Muscle layer of colon (tissue), 2 donors: ENCODE results near the gene FXYD5.

Experiments used
- H3K27ac ChIP-seq: one replicate; pipeline ENCODE4 v1.7.0; 2013; ENCODE audit warnings: low read depth, mild to moderate bottlenecking, low read length, moderate library complexity
- H3K27me3 ChIP-seq, 2 donors: one replicate each; pipeline ENCODE4 v1.7.0; 2013; ENCODE audit warnings: low read length in 2 of 2, mild to moderate bottlenecking in 2 of 2; ENCODE audit not compliant: insufficient read depth in 2 of 2, control insufficient read depth in 1 of 2
- H3K36me3 ChIP-seq: one replicate; pipeline ENCODE4 v1.7.0; 2013; ENCODE audit warnings: mild to moderate bottlenecking, low read length; ENCODE audit not compliant: insufficient read depth
- H3K4me1 ChIP-seq: one replicate; pipeline ENCODE4 v1.7.0; 2013; ENCODE audit warnings: mild to moderate bottlenecking, low read length; ENCODE audit not compliant: insufficient read depth
- H3K4me3 ChIP-seq, 2 donors: one replicate each; pipeline ENCODE4 v1.7.0; 2013; ENCODE audit warnings: low read length in 2 of 2, low read depth in 1 of 2, mild to moderate bottlenecking in 1 of 2, moderate library complexity in 1 of 2
- H3K9ac ChIP-seq: one replicate; pipeline ENCODE4 v1.7.0; 2013; ENCODE audit warnings: low read length
- H3K9me3 ChIP-seq: one replicate; pipeline ENCODE4 v1.7.0; 2013; ENCODE audit warnings: mild to moderate bottlenecking, low read length
- donor health status: abdominal sarcoma.
- donor health status: Adenocarcinoma of cecum.

The FXYD5 gene

DNA sequence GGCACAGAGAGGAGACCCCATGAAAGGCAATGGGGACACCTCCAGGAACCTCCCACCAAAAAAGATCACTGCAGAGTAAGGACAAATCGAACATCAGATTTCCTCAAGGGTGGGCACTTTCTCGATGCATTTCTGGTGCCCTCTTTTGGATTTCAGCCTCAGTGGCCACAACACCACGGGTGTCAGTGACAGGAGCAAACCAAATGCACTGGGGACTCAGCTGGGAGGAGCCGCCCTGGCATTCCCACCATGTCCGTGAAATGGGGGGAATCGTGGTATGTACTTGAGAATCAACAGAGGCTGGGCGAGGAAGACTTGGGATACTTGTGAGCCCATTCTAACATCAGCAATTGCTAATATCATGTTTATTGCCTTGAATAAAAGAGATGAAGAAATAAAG, 57.7 kb downstream of the FXYD5 start:
- H3K36me3 ChIP-seq: no peaks in the 10 kb centered on the region
- H3K9me3 ChIP-seq: no peaks in the 10 kb centered on the region
- H3K4me1 ChIP-seq: peaks cover 6% of the 10 kb centered on the region
- H3K9ac ChIP-seq: no peak overlapping the region
- no peak overlapping the region for H3K4me3 ChIP-seq
- no peaks in the 10 kb centered on the region for H3K27me3 ChIP-seq
- H3K27ac ChIP-seq: no peak overlapping the region

DNA sequence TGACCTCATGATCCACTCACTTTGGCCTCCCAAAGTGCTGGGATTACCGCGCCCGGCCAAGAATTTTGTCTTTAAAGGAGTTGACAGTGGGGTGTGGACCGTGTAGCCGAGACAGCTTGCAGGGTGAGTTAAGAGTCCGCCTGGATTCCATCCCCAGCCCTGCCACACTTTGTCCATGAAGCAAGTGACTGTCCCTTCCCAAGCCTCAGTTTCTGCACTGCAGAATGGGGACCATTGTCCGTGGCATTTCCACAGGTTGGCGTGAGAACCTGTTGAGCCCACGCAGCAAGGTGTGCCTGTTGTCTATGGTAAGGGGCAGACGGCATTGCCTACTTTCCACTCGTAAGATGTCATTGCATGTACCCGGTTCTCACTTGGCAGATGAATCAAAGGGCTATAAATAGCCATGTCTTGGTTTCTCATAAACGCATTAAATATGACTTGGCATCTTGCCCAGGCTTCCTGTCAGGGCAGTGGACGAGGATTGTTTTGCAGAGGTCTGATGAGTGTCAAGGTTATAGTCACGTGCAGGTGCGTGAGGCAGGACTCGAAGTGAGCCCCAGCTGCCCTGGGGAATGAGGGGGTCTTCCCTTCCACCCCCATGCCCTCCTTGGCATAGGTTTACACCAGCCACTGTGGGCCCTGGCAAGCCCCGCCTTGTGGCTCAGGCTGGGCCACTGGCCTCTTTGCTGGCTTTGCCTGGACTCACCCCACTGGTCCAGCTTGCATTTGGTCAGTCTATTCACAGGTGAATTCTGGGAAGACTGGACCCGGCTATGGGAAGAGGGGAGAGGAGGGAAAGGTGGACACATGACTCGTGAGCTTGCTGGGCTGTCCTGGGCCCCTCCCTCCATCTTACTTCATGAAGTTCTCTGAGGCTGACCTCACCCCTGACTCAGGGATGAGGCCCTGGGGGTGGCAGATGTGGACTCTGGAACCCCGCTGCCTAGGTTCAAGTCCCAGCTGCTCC, 59.4 kb downstream of the FXYD5 start:
- H3K27me3 ChIP-seq: no peaks in the 10 kb centered on the region
- no peak overlapping the region for H3K9ac ChIP-seq
- no peaks in the 10 kb centered on the region for H3K9me3 ChIP-seq
- H3K36me3 ChIP-seq: no peaks in the 10 kb centered on the region
- H3K27ac ChIP-seq: no peak overlapping the region
- peaks cover 6% of the 10 kb centered on the region for H3K4me1 ChIP-seq
- no peak overlapping the region for H3K4me3 ChIP-seq

DNA sequence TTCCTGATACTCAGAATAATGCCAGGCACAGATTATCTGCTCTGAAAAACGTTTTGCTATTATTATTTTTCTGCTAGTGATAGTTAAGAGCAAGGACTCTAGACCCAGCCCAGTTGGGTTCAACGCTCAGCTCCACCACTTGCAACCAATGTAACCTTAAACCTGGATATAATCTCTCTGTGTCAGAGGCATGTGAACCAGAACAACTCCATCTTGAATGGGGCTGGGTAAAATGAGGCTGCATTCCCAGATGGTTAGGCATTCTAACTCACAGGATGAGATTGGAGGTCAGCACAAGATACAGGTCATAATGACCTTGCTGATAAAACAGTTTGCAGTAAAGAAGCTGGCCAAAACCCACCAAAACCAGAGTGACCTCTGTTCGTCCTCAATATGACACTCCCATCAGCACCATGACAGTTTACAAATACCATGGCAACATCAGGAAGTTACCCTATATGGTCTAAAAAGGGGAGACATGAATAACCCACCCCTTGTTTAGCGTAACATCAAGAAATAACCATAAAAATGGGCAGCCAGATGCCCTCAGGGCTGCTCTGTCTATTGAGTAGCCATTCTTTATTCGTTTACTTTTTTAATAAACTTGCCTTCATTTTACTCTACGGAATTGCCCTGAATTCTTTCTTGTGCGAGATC, 60.4 kb downstream of the FXYD5 start:
- Histone ChIP-seq H3K36me3 (no peaks in the 10 kb centered on the region), H3K27ac (no peak overlapping the region), H3K4me3 (no peak overlapping the region), H3K9me3 (no peaks in the 10 kb centered on the region), H3K27me3 (no peaks in the 10 kb centered on the region), H3K4me1 (peaks cover 6% of the 10 kb centered on the region), H3K9ac (no peak overlapping the region)

- H3K4me1 ChIP-seq: peaks cover 6% of the 10 kb centered on the region
- no peaks in the 10 kb centered on the region for H3K9me3 ChIP-seq
- H3K27me3 ChIP-seq: no peaks in the 10 kb centered on the region
- no peak overlapping the region for H3K4me3 ChIP-seq
- H3K9ac ChIP-seq: no peak overlapping the region
- H3K27ac ChIP-seq: no peak overlapping the region
- H3K36me3 ChIP-seq: no peaks in the 10 kb centered on the region
Measured at GRCh38 chr19:35216016-35216832, 61.7 kb downstream of the FXYD5 start.

DNA sequence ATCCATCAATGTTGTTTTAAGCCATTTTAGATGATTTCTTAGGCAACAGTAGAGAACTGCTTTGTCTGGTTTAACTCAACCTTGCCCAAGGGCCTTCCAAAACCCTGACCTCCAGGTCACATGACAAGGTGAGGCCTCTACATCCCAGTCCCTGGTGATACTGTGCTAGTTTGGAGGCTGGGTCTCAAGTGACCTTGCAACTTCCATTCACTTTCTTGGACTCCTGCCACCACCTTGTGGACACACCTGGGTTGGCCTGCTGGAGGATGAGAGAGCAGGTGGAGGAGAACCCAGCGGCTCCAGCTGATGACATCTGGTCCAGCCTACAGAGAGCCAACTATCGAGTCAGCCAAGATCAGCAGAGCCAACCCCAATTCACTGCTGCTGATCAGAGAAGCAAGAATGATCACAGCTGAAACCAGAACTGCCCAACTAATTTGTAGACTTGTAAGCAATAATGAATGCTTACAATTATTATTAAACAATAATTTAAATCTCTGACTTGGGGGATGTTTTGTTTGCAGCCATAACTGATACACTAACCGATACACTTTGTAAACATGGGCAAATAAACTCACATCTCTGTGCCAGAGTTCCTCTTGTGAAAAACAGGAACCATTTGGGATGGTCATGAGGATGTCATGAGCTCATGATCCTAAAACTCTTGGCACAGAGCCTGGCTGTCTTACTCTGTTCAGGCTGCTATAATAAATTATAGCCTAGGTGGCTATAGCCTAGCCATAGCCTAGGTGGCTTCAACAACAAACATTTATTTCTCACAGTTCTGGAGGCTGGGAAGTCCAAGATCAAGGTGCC, 62.5 kb downstream of the FXYD5 start:
- Histone ChIP-seq H3K27me3 (no peaks in the 10 kb centered on the region), H3K4me1 (peaks cover 6% of the 10 kb centered on the region), H3K27ac (no peak overlapping the region), H3K9ac (no peak overlapping the region), H3K36me3 (no peaks in the 10 kb centered on the region), H3K4me3 (no peak overlapping the region), H3K9me3 (no peaks in the 10 kb centered on the region)

DNA sequence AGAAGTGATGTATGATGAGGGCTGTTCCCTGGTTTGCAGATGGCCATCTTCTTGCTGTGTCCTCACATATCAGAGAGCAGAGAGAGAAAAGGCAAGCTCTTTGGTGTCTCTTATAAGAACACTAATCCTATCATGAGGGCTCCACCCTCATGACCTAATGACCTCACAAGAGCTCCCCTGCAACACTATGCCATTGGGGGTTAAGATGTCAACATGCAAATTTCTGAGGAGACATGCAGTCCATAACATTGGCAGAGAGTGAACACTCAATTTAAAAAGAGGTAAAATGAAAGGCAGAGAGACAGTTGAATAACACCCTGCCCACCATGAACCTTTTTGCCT, 63.1 kb downstream of the FXYD5 start:
- Histone ChIP-seq H3K36me3 (no peaks in the 10 kb centered on the region), H3K27ac (no peak overlapping the region), H3K9me3 (no peaks in the 10 kb centered on the region), H3K4me3 (no peak overlapping the region), H3K27me3 (no peaks in the 10 kb centered on the region), H3K4me1 (peaks cover 6% of the 10 kb centered on the region), H3K9ac (no peak overlapping the region)

DNA sequence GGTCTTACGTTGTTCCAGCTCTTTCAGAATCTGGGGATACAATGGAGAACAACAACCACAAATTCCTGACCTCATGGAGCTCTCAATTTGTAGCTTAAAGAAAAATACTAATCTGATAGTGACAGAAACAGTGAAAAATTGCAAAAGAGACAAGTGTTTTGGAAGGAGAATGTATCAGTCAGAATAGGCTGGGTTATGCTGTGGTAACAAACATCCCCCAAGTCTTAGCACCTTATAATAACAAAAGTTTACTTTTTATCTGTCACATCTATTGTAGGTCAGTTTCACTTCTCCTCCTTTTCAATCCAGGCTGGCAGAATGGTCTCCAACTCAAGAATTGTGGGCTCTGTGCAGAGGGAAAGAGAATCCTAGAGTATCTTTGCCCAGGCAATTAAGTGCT, 64.5 kb downstream of the FXYD5 start:
- H3K4me3 ChIP-seq: no peak overlapping the region
- H3K27me3 ChIP-seq: no peaks in the 10 kb centered on the region
- no peak overlapping the region for H3K27ac ChIP-seq
- H3K9ac ChIP-seq: no peak overlapping the region
- no peaks in the 10 kb centered on the region for H3K36me3 ChIP-seq
- peaks cover 6% of the 10 kb centered on the region for H3K4me1 ChIP-seq
- H3K9me3 ChIP-seq: no peaks in the 10 kb centered on the region
